Adrenal gland (tissue), 12 donors: ENCODE measurements around the gene TTC33. TPM values are rescaled to one million over a fixed set of nuclear protein-coding genes. Genes with fewer than 3 reads are reported as not detected.

Source experiments
- DNase-seq, 7 donors: peaks; one replicate each; pipeline ENCODE4 v3.0.0-alpha.2; 2019 to 2020
- H3K27ac ChIP-seq, 5 donors: fragments of 200-600 bp; sonication (generic) in 4 of 5; 1 replicate in 3 of 5; 2 replicates in 2 of 5; pipeline versions ENCODE4 v1.5.1 to v1.8.0; 2016 to 2020; ENCODE audit warnings: mild to moderate bottlenecking in 1 of 5
- H3K27me3 ChIP-seq: fragments of 200-600 bp; 2 replicates; pipeline ENCODE4 v1.8.0; 2021
- H3K36me3 ChIP-seq, 2 donors: fragments of 200-600 bp; replicated peaks in 1 of 2; 1 replicate in 1 of 2; 2 replicates in 1 of 2; pipeline versions ENCODE4 v1.5.1 to v1.8.0; 2018 to 2022
- H3K4me1 ChIP-seq, 2 donors: fragments of 200-600 bp; replicated peaks in 1 of 2; 1 replicate in 1 of 2; 2 replicates in 1 of 2; pipeline versions ENCODE4 v1.5.1 to v1.8.0; 2018 to 2021
- H3K4me3 ChIP-seq, 4 donors: fragments of 200-600 bp; sonication (generic) in 3 of 4; one replicate each; pipeline ENCODE4 v1.5.1; 2016 to 2018
- H3K9me3 ChIP-seq, 3 donors: fragments of 200-600 bp; sonication (generic) in 1 of 3; replicated peaks in 1 of 3; 1 replicate in 2 of 3; 2 replicates in 1 of 3; pipeline versions ENCODE4 v1.5.1 to v1.8.0; 2016 to 2021
- POLR2A ChIP-seq, 2 donors: fragments of 450-650 bp; IDR thresholded peaks; one replicate each; pipeline ENCODE4 v1.6.1; 2017; ENCODE audit warnings: antibody characterized with exemption in 2 of 2, mild to moderate bottlenecking in 2 of 2, moderate library complexity in 1 of 2
- WGBS, 4 donors: extraction: QIAGEN DNeasy Blood & Tissue Kit in 2 of 4; methylation state at CpG; one replicate each; pipeline versions ENCODE4 v1.1.5 to v1.1.7; 2013 to 2017; 5-methylcytosine and 5-hydroxymethylcytosine counted together
- intact Hi-C, 2 donors: fragments of 100-400 bp; cut with DNase I; formaldehyde crosslinking; loops; one replicate each; pipeline versions ENCODE4 v1.14.1 to v1.15.0; 2022 to 2023
- polyA plus RNA-seq, 3 donors: library from polyadenylated mRNA; stranded (reverse); fragments of 200-250 nt in 2 of 3; fragments of 350-450 nt in 1 of 3; fragmentation: Illumina TruSeq in 1 of 3; extraction: RNeasy Lipid Tissue Mini Kit (QIAGEN cat#74804) in 1 of 3; gene quantifications; one replicate each; pipeline ENCODE4 v1.2.3, GENCODE V29; 2013 to 2014
- total RNA-seq, 9 donors: library from RNA; depleted of rRNA in 4 of 9; stranded (reverse); fragments of >200 nt in 4 of 9; fragments of 120-200 nt in 1 of 9; fragmentation: NEBNext Ultra II Directional in 1 of 9; extraction: Animal tissue kit (Norgen Biotek cat#: 25700) in 1 of 9; gene quantifications; one replicate each; pipeline versions ENCODE4 v1.1.0 to v1.2.4, GENCODE V29; 2013 to 2023
- TF ChIP-seq, protein P1 (sequence below), 6 experiments: fragments of 450-650 bp in 4 of 6; fragments of 200-600 bp in 2 of 6; sonication (generic) in 1 of 6; IDR thresholded peaks; 1 replicate in 5 of 6; 2 replicates in 1 of 6; pipeline versions ENCODE4 v1.5.1 to v1.8.0; 2016 to 2021; ENCODE audit warnings: antibody characterized with exemption in 6 of 6, mild to moderate bottlenecking in 2 of 6, moderate library complexity in 1 of 6
- donor health status: healthy with polysubstance abuse.
- donor health status: Bipolar disorder and iron deficiency.
- donor health status: DM: yes; HTN: yes; CAD: no.
- donor health status: DM: no; HTN: no; CAD: no.
- donor health status: DM: no; HTN: no; CAD: no.
- donor health status: DM: yes; HTN: yes; CAD: no.

Gene TTC33
- total and polyA plus RNA-seq, 12 donors: 5.8 to 33.5 (median 15.3) TPM

DNA sequence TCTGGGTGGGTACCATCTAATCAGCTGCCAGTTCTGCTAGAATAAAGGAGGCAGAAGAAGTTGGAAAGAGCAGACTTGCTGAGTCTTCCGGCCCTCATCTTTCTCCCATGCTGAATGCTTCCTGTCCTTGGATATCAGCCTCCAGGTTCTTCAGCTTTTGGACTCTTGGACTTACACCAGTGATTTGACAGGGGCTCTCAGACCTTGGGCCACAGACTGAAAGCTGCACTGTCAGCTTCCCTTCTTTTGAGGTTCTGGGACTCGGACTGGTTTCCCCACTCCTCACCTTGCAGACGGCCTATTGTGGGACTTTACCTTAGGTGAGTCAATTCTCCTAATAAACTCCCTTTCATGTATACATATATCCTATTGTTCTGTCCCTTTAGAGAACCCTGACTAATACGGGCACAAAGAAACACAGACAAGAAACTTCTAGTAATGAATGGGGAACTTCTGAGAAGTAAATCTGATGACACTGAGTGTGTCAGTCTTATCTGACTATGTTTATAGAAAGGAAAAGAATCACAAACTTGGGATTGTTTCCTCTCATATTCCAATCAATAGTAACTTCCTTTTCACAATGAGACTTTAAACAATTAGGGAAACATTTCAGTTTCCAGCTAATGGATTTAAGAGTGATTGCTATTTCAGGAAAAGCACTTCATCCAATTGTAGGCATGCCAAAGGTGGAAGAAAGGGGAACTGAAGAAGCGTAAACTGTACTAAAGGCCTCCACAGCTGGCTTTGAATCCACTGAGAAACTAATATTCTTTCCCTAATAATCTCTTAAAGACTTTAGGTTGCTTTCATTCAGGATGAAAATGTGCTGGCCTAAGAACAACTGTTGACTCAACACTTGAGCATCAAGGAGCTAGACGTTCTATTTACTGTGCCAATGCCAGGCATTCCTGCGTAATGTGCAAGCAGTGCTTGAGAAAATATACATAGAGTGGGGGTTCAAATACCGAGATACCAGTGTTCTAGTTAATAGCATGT lies 204.0 kb downstream of the TTC33 start:
- Histone ChIP-seq H3K36me3 (no peaks in the 10 kb centered on the region), H3K27ac (no peak overlapping the region), H3K27me3 (no peaks in the 10 kb centered on the region), H3K4me3 (no peak overlapping the region), H3K4me1 (no peaks in the 10 kb centered on the region), H3K9me3 (no peaks in the 10 kb centered on the region)
- no peak for DNase-seq
- intact Hi-C loops: no loop called here
- 61 to 67% (median 62%) methylated on average over 8 of the region's 8 CpGs for WGBS, 4 donors
- TF ChIP-seq, protein P1, sequence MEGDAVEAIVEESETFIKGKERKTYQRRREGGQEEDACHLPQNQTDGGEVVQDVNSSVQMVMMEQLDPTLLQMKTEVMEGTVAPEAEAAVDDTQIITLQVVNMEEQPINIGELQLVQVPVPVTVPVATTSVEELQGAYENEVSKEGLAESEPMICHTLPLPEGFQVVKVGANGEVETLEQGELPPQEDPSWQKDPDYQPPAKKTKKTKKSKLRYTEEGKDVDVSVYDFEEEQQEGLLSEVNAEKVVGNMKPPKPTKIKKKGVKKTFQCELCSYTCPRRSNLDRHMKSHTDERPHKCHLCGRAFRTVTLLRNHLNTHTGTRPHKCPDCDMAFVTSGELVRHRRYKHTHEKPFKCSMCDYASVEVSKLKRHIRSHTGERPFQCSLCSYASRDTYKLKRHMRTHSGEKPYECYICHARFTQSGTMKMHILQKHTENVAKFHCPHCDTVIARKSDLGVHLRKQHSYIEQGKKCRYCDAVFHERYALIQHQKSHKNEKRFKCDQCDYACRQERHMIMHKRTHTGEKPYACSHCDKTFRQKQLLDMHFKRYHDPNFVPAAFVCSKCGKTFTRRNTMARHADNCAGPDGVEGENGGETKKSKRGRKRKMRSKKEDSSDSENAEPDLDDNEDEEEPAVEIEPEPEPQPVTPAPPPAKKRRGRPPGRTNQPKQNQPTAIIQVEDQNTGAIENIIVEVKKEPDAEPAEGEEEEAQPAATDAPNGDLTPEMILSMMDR (IDR thresholded peaks at IDR 0.05): no peak
- no peak for TF ChIP-seq POLR2A (IDR thresholded peaks at IDR 0.05)

DNA sequence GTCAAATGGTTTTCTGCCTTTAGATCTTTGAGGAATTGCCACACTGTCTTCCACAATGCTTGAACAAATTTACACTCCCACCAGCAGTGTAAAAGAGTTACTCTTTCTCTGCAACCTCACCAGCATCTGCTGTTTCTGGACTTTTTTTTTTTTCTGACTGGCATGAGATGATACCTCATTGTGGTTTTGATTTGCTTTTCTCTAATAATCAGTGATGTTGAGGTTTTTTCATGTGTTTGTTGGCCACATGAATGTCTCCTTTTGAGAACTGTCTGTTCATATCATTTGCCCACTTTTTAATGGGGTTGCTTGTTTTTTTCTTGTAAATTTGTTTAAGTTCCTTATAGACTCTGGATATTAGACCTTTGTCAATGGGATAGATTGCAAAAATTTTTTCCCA lies 205.3 kb downstream of the TTC33 start:
- H3K27me3 ChIP-seq: no peaks in the 10 kb centered on the region
- H3K4me1 ChIP-seq: no peaks in the 10 kb centered on the region
- no peak for DNase-seq
- H3K4me3 ChIP-seq: no peak overlapping the region
- intact Hi-C loops: no loop called here
- H3K9me3 ChIP-seq: no peaks in the 10 kb centered on the region
- no peaks in the 10 kb centered on the region for H3K36me3 ChIP-seq
- H3K27ac ChIP-seq: no peak overlapping the region
- TF ChIP-seq, protein P1 (IDR thresholded peaks at IDR 0.05): no peak
- TF ChIP-seq POLR2A (IDR thresholded peaks at IDR 0.05): no peak

DNA sequence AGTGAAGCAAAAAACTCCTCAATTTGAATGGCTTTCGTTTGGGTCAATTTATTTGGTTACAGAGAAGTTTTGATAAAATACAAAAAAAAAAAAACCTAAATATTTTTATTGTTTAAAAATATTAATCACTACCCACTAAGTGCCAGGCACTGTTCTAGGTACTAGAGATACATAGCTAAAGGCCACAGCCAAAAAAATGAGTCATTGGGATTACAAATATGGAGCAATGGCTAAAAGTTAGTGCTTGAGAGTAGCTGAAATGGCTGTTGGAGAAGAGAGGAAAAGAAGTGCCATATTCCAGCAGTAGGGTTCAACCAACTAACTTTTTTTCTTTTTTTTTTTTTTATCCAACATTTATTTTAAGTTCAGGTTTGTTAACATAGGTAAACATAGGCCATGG lies 206.1 kb downstream of the TTC33 start:
- Histone ChIP-seq H3K27ac (no peak overlapping the region), H3K4me3 (no peak overlapping the region), H3K9me3 (no peaks in the 10 kb centered on the region), H3K36me3 (no peaks in the 10 kb centered on the region), H3K4me1 (no peaks in the 10 kb centered on the region), H3K27me3 (no peaks in the 10 kb centered on the region)
- TF ChIP-seq POLR2A (IDR thresholded peaks at IDR 0.05): no peak
- TF ChIP-seq, protein P1 (IDR thresholded peaks at IDR 0.05): no peak
- 0 to 43% (median 0%) methylated on average over 1 of the region's 1 CpG for WGBS, 4 donors
- DNase-seq: no peak
- intact Hi-C loops: no loop called here

DNA sequence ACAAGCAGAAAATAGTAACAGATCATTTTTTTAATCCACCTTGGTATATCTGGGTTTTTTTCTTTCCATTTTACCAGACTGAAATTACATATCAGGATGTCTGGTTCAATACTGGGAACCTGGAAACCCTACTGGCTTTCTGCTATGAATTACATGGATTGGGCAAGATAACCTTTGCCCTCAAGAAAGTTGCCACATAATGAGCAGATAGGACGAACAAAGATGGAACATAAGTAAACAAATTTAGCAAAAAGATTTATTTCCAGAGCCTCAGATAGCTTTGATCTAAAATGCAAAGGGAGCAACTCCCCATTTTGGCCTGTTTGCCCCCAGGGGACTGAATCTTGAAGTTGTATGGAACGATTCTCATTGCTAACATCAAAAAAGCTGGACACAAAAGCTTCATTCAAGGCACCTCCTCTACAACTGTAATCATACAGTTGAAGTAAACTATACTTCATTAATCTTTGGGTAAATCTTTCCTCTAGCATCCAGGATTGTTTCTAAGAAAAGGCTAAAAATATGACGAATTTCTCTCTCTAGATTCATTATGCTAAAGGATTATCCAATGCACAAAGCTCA lies 207.7 kb downstream of the TTC33 start:
- Histone ChIP-seq H3K4me3 (no peak overlapping the region), H3K9me3 (no peaks in the 10 kb centered on the region), H3K27me3 (no peaks in the 10 kb centered on the region), H3K36me3 (no peaks in the 10 kb centered on the region), H3K4me1 (no peaks in the 10 kb centered on the region), H3K27ac (no peak overlapping the region)
- no peak for DNase-seq
- WGBS, 4 donors: 27 to 36% (median 34%) methylated on average over 3 of the region's 3 CpGs
- intact Hi-C loops: no loop called here
- TF ChIP-seq POLR2A (IDR thresholded peaks at IDR 0.05): no peak
